Uterus (tissue), 4 donors: ENCODE data around the gene RRBP1. TPM values are rescaled to one million over a fixed set of nuclear protein-coding genes. Genes with fewer than 3 reads are reported as not detected.

Experiments used
- DNase-seq, 2 donors: peaks; one replicate each; pipeline ENCODE4 v3.0.0-alpha.2; 2019 to 2020
- H3K27ac ChIP-seq, 2 donors: fragments of 200-600 bp; sonication (generic); 1 replicate in 1 of 2; 2 replicates in 1 of 2; pipeline ENCODE4 v1.5.1; 2016 to 2018
- H3K27me3 ChIP-seq, 2 donors: fragments of 200-600 bp; sonication (generic); one replicate each; pipeline ENCODE4 v1.5.1; 2018 to 2019; ENCODE audit warnings: control low read depth in 1 of 2
- H3K36me3 ChIP-seq, 2 donors: fragments of 200-600 bp; sonication (generic); one replicate each; pipeline ENCODE4 v1.5.1; 2019; ENCODE audit warnings: control low read depth in 1 of 2
- H3K4me1 ChIP-seq, 2 donors: fragments of 200-600 bp; sonication (generic); one replicate each; pipeline ENCODE4 v1.5.1; 2018 to 2019; ENCODE audit warnings: control low read depth in 1 of 2
- H3K4me3 ChIP-seq, 2 donors: fragments of 200-600 bp; sonication (generic); 1 replicate in 1 of 2; 2 replicates in 1 of 2; pipeline ENCODE4 v1.5.1; 2018 to 2019; ENCODE audit warnings: mild to moderate bottlenecking in 1 of 2
- H3K9me3 ChIP-seq, 2 donors: fragments of 200-600 bp; sonication (generic); one replicate each; pipeline ENCODE4 v1.5.1; 2019; ENCODE audit warnings: control low read depth in 1 of 2
- CTCF ChIP-seq, 4 experiments: fragments of 200-600 bp in 2 of 4; fragments of 450-650 bp in 2 of 4; sonication (generic) in 2 of 4; IDR thresholded peaks; one replicate each; pipeline ENCODE4 v1.5.1; 2016 to 2019; ENCODE audit warnings: antibody characterized with exemption in 4 of 4, mild to moderate bottlenecking in 2 of 4, moderate library complexity in 1 of 4
- POLR2A ChIP-seq, 2 donors: fragments of 450-650 bp; IDR thresholded peaks; one replicate each; pipeline ENCODE4 v1.6.1; 2016; ENCODE audit warnings: antibody characterized with exemption in 2 of 2, mild to moderate bottlenecking in 1 of 2, moderate library complexity in 1 of 2
- intact Hi-C: fragments of 100-400 bp; cut with DNase I; formaldehyde crosslinking; loops from one replicate; pipeline ENCODE4 v1.15.1; 2023; ENCODE audit warnings: low total_unique reads
- total RNA-seq, 4 donors: library from RNA; depleted of rRNA in 3 of 4; stranded (reverse); fragments of >200 nt in 3 of 4; gene quantifications; one replicate each; pipeline versions ENCODE4 v1.1.0 to v1.2.4, GENCODE V29; 2014 to 2023
- donor health status: DM: yes; HTN: yes; CAD: no.

The RRBP1 gene
- total RNA-seq, 4 donors from 2014 or later: 13.2 to 172 (median 96.9) TPM

- H3K4me3 ChIP-seq: no peak overlapping the region
- H3K36me3 ChIP-seq: no peaks in the 10 kb centered on the region
- no peak for DNase-seq
- intact Hi-C loops: no loop called here
- no peak overlapping the region for H3K27ac ChIP-seq
- peaks cover 0 to 4% of the 10 kb centered on the region in 2 donors for H3K4me1 ChIP-seq
- H3K9me3 ChIP-seq: no peaks in the 10 kb centered on the region
- no peaks in the 10 kb centered on the region for H3K27me3 ChIP-seq
- no peak for TF ChIP-seq CTCF (IDR thresholded peaks at IDR 0.05)
Observed at GRCh38 chr20:17668432-17668831, 13.6 kb downstream of the RRBP1 start.

- H3K9me3 ChIP-seq: no peaks in the 10 kb centered on the region
- peaks cover 0 to 4% of the 10 kb centered on the region in 2 donors for H3K4me1 ChIP-seq
- intact Hi-C loops: no loop called here
Observed at GRCh38 chr20:17667445-17667844, 14.6 kb downstream of the RRBP1 start.

GRCh38 chr20:17666481-17666880 is 15.6 kb downstream of the RRBP1 start:
- H3K4me3 ChIP-seq: no peak overlapping the region
- H3K27ac ChIP-seq: peak overlapping the region in 1 of 2 donors; percentile 24
- peaks cover 0 to 5% of the 10 kb centered on the region in 2 donors for H3K4me1 ChIP-seq
- H3K27me3 ChIP-seq: no peaks in the 10 kb centered on the region
- intact Hi-C loops: no loop called here
- no peak for DNase-seq
- TF ChIP-seq POLR2A (IDR thresholded peaks at IDR 0.05) (no peak), CTCF (IDR thresholded peaks at IDR 0.05) (no peak)
- H3K36me3 ChIP-seq: no peaks in the 10 kb centered on the region
- H3K9me3 ChIP-seq: no peaks in the 10 kb centered on the region

More at GRCh38 chr20:17667445-17667844, 14.6 kb downstream of the RRBP1 start:
- no peak for TF ChIP-seq POLR2A (IDR thresholded peaks at IDR 0.05)
- no peak for TF ChIP-seq CTCF (IDR thresholded peaks at IDR 0.05)
- no peak for DNase-seq
- H3K27me3 ChIP-seq: no peaks in the 10 kb centered on the region
- peak overlapping the region; percentile 14 to 21 for H3K27ac ChIP-seq
- no peaks in the 10 kb centered on the region for H3K36me3 ChIP-seq
- H3K4me3 ChIP-seq: no peak overlapping the region

- no peaks in the 10 kb centered on the region for H3K27me3 ChIP-seq
- H3K4me1 ChIP-seq: peaks cover 0 to 12% of the 10 kb centered on the region in 2 donors
- H3K36me3 ChIP-seq: no peaks in the 10 kb centered on the region
- TF ChIP-seq POLR2A (IDR thresholded peaks at IDR 0.05): no peak
- no peak for TF ChIP-seq CTCF (IDR thresholded peaks at IDR 0.05)
- H3K27ac ChIP-seq: no peak overlapping the region
- DNase-seq: no peak
- H3K4me3 ChIP-seq: no peak overlapping the region
- intact Hi-C loops: no loop called here
- H3K9me3 ChIP-seq: no peaks in the 10 kb centered on the region
Observed at GRCh38 chr20:17665756-17666155, 16.3 kb downstream of the RRBP1 start.

GRCh38 chr20:17664025-17664633 is 17.9 kb downstream of the RRBP1 start:
- no peaks in the 10 kb centered on the region for H3K27me3 ChIP-seq
- DNase-seq: no peak
- H3K4me3 ChIP-seq: no peak overlapping the region
- H3K4me1 ChIP-seq: peaks cover 0 to 13% of the 10 kb centered on the region in 2 donors
- intact Hi-C loops: no loop called here
- H3K9me3 ChIP-seq: no peaks in the 10 kb centered on the region
- no peaks in the 10 kb centered on the region for H3K36me3 ChIP-seq
- peak overlapping the region; percentile 34 to 50 for H3K27ac ChIP-seq
- TF ChIP-seq POLR2A (IDR thresholded peaks at IDR 0.05) (no peak), CTCF (IDR thresholded peaks at IDR 0.05) (no peak)
